ENCODE data around the gene ZNF710.

The ZNF710 gene

GRCh38 chr15:89998141-89998661 lies 2.9 kb upstream of the ZNF710 start:
- no peak for DNase-seq

DNA sequence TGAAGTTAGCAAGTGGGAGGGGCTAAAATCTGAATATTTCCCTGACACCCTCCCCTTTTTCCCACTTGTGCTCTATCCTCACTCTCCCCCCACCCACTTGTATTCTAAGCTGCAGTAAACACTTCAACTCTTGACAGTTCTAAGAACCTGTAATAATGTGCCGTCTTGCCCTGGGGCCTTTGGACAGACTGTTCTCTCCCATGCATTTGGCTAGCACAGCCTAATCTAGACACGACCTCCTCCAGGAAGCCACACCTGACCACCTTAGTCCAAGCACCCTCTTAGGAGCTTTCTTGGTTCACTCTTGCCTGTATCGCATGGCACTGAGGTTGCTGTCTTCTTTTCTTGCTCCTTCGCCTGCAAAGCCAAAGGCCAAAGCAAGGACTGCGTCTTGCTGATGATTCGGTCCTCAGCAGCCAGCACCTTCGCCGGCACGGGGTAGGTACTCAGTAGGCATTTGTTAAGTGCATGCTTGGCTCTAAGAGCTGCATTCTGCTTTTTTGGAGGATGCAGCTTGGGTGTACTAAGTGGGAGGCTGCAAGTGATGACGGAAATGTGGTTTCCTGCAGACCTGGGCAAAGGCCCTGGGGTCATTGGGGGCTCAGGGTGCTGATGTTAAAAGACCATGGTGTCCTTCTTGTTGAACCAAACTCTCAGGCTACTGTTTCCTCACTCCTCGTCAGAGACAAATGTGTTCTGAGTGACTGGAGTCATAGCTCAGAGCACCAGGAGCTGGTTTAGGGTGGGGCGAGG lies 2.0 kb upstream of the ZNF710 start:
- DNase-seq = no peak

GRCh38 chr15:89999676-90000185 lies 1.4 kb upstream of the ZNF710 start:
- no peak for DNase-seq

- peak; percentile 61 for DNase-seq
Measured at GRCh38 chr15:90000186-90001001, 730 bp upstream of the ZNF710 start.

- DNase-seq = peak; percentile 70
Measured at GRCh38 chr15:90001683-90002427, 731 bp downstream of the ZNF710 start.

GRCh38 chr15:90002428-90002844 lies 1.3 kb downstream of the ZNF710 start:
- DNase-seq = peak; percentile 67

DNA sequence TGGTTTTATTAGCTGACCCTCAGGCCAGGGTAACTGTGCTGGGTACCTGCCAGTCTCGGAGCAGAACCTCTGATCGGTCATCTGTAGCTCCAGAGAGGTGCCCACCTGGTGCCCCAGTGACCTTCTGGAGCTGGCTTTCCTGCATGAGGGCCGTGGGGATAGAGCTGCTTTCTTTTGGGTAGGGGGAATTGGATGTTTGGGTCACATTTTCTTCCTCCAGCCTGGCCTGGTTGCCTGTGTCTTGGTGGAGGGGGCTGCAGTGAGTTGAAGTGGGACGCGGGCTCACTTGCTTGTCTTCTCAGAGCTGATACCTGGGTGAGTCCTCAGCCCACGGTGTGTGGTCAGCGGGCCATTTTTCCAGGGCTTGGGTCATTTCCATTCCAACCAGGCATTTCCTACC lies 2.6 kb downstream of the ZNF710 start:
- DNase-seq = no peak

GRCh38 chr15:90004252-90004651 lies 3.1 kb downstream of the ZNF710 start:
- DNase-seq = no peak

DNA sequence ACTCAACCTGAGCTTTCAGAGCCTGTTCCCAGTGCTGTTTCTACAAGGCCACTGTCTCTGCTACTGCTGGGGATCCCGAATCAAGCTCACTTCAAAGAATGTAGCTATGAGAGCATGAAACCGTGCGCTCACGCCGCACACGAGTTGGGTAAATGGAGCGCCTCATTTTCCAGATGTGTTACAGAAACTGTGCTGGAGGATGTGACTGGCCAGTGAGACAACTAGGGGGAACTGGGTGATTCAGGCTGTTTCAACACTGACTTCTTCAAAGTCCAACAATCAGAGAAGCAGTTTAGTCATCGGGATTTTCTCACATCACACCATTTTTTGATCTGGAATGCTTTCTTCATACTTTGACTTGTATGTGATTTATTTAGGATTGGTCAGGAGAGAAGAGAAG lies 3.5 kb downstream of the ZNF710 start:
- DNase-seq = no peak

DNA sequence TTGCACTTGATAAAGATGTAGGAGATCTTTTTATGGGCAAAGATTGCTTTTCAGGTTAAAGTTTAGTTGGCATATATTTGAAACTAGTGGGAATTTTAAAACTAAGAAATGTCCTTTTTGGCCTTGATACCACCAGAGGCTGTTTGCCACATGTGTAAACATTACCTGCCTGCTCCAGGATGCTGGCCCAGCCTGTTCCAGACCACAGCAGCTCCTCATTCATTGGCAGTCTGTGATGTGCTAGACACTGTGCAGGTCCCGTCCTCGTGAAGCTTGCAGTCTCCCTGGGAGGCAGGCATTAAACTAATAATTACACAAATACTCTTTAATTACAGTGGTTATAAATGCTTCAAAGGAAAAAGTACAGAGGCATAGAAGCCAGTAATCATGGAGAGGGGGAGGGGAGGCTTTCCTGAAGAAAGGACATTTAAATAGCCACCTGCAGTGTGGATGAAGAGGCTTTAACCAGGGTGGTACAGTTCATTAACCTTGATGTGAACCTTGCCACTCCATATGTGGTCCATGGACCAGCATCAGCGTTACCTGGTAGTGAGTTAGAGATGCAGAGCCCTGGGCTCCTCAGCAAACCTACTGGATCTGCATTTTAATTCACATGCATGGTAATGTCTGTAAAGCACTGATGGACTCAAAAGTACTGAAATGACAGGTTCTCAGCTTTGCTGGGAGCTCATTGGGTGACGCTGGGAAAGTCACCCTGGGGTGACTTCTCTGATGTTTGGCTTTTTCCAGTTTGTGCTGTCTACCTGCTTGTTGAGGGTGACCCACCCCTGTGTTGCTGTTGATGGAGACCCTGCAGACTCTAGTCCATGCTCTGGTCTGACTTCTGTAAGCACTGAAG lies 5.3 kb downstream of the ZNF710 start:
- DNase-seq = no peak

DNA sequence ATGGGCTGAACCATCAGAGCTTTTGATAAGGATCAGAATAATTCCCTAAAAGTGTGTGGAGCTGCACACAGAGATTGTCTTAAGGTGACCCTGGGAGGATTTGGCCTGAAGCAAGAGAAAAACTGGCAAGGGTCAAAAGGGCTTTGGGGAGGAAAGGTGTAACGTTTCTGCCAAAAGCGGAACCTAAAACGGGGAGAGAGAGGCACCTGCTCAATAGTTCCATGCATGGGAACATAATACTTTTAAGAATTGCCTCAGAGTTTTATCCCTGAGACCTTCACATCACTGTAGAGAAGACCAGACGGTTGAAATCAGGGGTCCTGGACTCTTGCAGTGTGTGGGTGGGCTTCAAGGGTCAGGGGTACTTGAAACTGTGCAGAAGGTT lies 5.9 kb downstream of the ZNF710 start:
- no peak for DNase-seq

- no peak for DNase-seq
Measured at GRCh38 chr15:90008607-90009006, 7.5 kb downstream of the ZNF710 start.

DNA sequence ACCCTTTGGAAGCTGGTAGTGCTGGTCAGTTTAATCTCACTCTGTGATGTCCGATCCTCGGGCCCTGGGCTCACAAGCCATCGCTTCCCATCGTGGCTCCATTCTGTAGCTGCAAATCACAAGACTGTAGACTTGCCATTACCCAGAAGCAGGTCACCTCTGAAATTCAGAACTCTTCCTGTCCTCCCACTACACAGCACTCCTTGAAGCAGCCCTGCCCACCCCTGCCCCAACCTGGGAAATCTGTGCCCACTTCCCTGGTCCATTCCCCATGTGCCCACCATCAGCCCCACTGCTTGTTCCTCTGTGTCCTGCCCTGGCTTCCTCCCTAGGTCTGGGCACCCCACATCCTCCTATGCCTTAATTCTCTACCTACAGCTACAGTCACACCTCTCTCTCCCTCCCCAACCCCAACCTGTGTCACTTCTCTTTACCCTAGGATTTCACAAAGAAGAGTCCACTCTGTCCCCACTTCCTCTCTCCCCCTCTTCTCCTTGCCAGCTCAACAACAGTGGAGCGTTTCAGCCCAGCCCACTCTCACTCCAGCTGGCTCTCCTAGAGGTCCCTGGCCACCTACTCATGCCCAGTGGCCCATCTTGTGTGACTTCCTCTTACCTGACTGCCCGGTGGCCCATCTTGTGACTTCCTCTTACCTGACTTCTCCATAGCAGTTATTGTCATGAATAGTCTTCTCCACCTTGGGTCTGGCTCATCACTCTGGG lies 8.3 kb downstream of the ZNF710 start:
- DNase-seq = no peak

- no peak for DNase-seq
Measured at GRCh38 chr15:90011705-90012104, 10.6 kb downstream of the ZNF710 start.

DNA sequence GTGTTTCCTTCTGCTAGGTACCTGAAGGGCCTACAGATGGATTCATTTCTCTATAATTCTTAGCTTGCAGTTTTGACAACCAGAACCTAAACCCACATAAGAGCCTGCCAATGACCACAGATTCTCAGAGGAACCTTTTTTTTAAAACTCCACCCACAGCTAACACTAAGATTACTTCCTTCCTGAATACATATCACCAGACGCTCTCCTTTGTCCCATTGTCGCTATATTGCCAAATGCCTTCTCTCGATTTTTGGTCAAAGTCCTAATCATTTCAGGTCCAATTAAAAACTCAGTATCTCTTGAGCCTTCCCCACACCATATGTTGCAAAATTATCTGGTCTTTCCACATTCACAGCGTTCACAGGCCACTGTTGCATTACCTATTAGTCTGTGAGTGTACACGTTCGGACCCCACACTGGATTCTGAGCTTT lies 12.4 kb downstream of the ZNF710 start:
- DNase-seq = peak; percentile 52

DNA sequence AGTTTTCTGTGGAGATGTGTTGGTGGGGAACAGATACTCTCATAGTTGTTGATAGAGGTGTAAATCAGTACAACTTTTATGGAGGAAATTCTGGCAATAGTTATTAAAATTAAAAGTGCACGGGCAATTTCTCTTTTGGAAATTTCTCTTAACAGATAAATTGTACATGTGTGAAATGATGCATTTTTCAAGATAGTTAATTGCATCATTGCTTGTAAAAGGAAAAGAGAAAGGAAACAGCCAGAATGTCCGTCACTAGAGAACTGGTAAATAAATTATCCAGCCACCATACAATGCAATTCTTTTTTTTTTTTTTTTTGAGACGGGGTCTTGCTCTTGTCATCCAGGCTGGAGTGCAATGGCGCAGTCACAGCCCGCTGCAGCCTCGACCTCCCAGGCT lies 14.2 kb downstream of the ZNF710 start:
- DNase-seq = no peak

DNA sequence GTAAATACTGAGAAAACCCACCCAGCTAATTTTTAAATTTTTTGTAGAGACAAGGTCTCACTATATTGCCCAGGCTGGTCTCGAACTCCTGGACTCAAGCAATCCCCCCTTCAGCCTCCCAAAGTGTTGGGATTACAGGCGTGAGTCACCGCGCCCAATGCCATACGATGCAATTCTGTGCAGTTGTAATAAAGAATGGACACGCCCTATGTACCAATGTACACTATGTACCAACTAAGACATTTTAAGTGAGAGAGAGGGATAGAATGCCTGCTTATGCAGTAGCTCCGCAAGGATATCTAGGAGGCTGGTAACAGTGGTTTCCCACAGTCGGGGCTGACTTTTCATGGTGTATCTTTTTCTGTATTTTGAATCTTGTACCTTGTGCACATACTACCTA lies 14.6 kb downstream of the ZNF710 start:
- no peak for DNase-seq

- DNase-seq = no peak
Measured at GRCh38 chr15:90016721-90017120, 15.6 kb downstream of the ZNF710 start.

DNA sequence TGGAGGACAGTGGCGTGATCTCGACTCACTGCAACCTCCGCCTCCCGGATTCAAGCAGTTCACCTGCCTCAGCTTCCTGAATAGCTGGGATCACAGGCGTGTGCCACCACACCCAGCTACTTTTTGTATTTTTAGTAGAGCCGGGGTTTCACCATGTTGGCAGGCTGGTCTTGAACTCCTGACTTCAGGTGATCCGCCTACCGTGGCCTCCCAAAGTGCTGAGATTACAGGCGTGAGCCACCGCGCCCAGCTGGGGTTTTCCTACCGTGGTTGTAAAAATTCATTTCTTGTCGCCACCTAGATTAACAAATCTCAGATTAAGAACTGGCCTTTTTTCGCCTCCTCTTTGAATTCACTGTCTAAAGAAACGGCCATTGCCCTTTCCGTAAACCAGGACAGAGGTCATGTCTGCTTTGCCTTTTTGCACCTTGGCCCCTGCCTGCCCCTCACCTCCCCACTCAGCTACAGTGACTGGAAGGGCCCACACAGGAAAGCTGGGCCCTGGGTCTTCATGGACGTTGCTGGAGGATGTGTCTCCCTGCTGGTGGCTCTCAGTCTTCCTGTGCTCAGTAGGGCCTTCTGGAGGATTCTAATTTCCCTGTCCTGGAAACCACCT lies 17.2 kb downstream of the ZNF710 start:
- no peak for DNase-seq

- DNase-seq = no peak
Measured at GRCh38 chr15:90019611-90020010, 18.5 kb downstream of the ZNF710 start.

Measured in hematopoietic multipotent progenitor cell treated with erythropoietin and hydrocortisone succinate and interleukin-3 and kit ligand, for 6 days (in vitro differentiated cells).